GM10266 (cell line): ENCODE data around the gene RXYLT1.
"Not testable (repeated sequence)": the region's sequence is repeated elsewhere in the genome, so short reads cannot be mapped to it uniquely, and the experiment has no call there.

ENCODE experiments used
- DNase-seq: peaks from one replicate; pipeline ENCODE4 v3.0.0; 2012; ENCODE audit errors: extremely low spot score
- TF ChIP-seq, protein P1 (sequence below): IDR thresholded peaks from 2 replicates; pipeline ENCODE4 v1.5.1; 2012; ENCODE audit warnings: mild to moderate bottlenecking, low read depth; ENCODE audit not compliant: control insufficient read depth, insufficient read depth; ENCODE audit errors: missing control alignments

Gene RXYLT1

GRCh38 chr12:63836046-63836445 is 56.3 kb downstream of the RXYLT1 start:
- no peak for DNase-seq
- TF ChIP-seq, protein P1, sequence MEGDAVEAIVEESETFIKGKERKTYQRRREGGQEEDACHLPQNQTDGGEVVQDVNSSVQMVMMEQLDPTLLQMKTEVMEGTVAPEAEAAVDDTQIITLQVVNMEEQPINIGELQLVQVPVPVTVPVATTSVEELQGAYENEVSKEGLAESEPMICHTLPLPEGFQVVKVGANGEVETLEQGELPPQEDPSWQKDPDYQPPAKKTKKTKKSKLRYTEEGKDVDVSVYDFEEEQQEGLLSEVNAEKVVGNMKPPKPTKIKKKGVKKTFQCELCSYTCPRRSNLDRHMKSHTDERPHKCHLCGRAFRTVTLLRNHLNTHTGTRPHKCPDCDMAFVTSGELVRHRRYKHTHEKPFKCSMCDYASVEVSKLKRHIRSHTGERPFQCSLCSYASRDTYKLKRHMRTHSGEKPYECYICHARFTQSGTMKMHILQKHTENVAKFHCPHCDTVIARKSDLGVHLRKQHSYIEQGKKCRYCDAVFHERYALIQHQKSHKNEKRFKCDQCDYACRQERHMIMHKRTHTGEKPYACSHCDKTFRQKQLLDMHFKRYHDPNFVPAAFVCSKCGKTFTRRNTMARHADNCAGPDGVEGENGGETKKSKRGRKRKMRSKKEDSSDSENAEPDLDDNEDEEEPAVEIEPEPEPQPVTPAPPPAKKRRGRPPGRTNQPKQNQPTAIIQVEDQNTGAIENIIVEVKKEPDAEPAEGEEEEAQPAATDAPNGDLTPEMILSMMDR = no peak

GRCh38 chr12:63836936-63837335 is 57.2 kb downstream of the RXYLT1 start:
- TF ChIP-seq, protein P1 = no peak
- no peak for DNase-seq

DNA sequence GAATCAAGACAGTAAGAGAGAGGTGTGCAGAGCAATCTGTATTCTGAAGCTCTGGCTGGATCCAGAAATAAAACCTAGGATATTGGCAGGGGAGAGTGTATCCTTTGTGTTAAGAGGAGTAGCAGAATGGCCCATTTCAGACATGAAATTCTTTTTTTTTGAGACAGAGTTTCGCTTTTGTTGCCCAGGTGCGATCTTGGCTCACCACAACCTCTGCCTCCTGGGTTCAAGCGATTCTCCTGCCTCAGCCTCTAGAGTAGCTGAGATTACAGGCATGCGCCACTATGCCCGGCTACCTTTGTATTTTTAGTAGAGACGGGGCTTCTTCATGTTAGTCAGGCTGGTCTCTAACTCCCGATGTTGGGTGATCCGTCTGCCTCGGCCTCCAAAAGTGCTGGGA is 58.7 kb downstream of the RXYLT1 start:
- TF ChIP-seq, protein P1 = no peak
- DNase-seq = no peak

DNA sequence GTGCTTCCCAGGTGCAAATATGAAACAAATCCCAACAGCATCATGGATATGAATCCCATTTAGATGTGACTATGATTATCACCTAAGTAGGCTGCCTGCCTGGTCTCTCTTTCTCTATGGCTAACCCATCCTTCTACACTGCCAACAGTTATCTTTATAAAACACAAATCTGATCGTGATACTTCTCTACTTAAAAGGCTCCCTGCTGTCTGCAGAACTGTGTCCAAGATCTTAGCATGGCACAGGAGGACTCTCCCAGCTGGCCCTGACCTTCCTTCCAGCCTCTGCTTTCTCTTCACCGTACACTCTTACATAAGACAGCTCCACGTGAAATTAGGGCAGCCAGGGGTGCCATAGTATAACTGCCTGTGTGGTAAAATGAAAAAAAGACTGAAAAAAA is 61.3 kb downstream of the RXYLT1 start:
- TF ChIP-seq, protein P1 = no peak
- DNase-seq = no peak

DNA sequence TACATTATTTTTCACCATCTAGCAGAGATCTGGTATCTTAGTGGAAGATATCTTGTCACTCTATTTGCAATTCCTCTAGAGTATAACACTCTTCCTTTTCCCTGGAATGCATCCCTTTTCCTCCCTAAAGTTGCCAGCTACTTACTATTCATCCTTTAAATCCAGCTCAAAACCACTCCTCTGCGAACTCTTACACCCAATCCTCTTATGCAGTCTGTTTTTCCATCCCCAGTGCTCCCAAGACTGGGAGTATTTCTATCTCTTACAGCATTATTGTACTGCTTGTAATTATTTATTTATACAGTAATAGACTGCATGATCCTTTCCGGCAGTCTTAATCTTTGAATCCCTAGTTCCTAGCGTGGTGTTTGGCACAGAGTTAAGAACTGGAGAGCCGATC is 61.9 kb downstream of the RXYLT1 start:
- TF ChIP-seq, protein P1 = no peak
- DNase-seq = no peak

GRCh38 chr12:63842750-63843149 is 63.0 kb downstream of the RXYLT1 start:
- DNase-seq = not testable (repeated sequence)

GRCh38 chr12:63843254-63843720 is 63.6 kb downstream of the RXYLT1 start:
- DNase-seq = no peak
- TF ChIP-seq, protein P1 = no peak

DNA sequence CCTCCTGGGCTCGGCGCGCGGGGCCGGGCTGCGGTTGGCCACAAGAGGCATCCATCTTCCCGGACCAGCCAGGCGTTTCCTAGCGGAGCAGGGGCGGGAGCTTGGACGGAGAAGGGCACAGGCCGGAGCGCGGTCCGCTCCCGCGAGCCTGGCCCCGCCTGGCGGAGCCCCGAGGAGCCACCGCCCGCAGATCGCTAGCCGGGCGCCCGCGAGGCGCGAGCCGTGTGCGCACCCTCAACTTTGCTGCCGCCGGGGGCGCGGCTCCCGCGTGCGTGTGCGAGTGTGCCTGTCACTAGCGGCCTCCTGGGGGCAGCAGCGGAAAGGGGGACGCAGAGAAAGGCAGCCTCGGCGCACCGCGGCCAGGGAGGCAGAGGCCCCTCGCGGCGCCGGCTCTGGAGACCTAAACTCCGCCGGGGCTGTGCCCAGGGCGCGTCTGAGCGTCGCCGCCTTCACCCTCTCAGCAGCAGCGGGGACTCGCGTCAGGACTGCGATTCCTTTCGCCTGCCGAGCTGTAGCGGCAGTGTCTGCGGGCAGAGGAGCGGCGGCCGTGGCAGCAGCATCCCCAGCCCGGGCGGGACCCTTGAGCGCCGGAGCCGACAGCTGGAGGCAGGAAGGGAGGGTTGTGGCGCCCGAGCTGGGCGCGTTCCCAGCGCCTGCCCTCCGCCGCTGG is 64.1 kb downstream of the RXYLT1 start:
- TF ChIP-seq, protein P1 = peak; percentile 99
- DNase-seq = peak; percentile 93
